Activated CD4-positive, alpha-beta T cell treated with anti-CD3 and anti-CD28 coated beads, Interleukin-2, amount 50 U/mL, for 48 hours (primary cell): ENCODE results near the gene RLF.
A peak's percentile ranks its signal among the peaks of the same experiment; 100 is the strongest.

ENCODE experiments used
- DNase-seq, 2 experiments: peaks; one replicate each; pipeline ENCODE4 v3.0.0-alpha.2; 2020

Gene RLF

GRCh38 chr1:40239626-40240025 is 78.4 kb downstream of the RLF start:
- DNase-seq: no peak

GRCh38 chr1:40240390-40240789 is 79.2 kb downstream of the RLF start:
- DNase-seq: no peak

DNA sequence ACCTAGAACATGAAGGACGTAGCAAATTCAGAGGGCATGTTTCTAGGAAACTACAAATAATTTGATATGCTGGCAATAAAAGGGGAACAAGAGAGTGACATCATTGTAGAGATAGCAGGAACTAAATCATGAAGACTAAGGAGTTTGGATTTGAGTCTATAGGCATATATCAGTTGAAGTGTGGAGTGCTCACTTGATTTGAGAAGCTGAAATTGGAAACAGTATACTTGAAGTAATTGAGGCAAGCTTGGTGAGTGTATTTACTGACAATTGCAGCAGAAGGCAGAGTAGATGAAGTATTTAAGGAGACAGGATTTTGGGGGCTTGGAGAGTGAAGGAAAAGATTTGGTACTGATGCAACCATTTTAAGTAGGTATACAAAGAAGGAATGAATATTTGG is 80.2 kb downstream of the RLF start:
- no peak for DNase-seq

DNA sequence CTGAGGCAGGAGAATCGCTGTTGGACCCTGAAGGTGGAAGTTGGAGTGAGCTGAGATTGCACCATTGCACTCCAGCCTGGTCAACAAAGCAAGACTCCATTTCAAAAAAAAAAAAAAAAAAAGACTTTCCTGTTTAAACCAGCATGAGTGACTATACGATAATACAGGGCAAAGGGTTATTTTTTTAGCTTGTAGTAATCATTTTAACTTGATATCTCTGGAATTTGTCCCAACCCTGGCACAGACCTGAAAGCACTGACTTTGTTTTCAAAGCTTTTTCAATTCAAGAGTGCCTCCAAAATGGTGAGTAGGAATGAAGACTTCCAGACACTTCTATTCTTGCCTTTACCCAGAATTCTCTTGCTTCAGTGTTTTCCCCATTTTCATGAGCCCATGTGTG is 82.2 kb downstream of the RLF start:
- DNase-seq: no peak

- no peak for DNase-seq
These were observed 83.1 kb downstream of the RLF start for GRCh38 chr1:40244138-40244744.

- no peak for DNase-seq
These were observed 84.5 kb downstream of the RLF start for GRCh38 chr1:40245686-40246085.

DNA sequence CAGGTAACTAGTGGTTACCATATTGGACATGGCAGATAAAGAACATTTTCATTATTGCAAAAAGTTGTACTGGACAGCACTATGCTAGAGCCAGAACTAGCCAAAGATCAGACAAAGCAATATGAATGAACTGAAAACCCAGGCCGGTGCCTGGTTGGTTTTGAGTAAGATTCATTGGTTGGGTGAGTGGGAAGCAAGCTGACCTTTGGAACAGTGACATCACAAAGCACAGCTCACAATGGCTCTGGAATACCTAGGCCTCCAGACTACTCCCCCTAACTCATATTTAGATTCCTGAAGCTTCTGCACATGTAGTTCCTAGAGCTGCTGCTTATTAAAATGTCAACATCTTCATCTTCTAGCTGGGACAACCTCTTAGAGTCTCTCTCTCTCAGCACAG is 86.5 kb downstream of the RLF start, which contains the start of gene TMCO2:
Gene TMCO2, plus strand, starts transcription at position 283 of the 400 bp plus-strand sequence. Its CDS starts 57 bp downstream, at position 340.
- DNase-seq: no peak

GRCh38 chr1:40248412-40248811 is 87.2 kb downstream of the RLF start:
- DNase-seq: no peak

DNA sequence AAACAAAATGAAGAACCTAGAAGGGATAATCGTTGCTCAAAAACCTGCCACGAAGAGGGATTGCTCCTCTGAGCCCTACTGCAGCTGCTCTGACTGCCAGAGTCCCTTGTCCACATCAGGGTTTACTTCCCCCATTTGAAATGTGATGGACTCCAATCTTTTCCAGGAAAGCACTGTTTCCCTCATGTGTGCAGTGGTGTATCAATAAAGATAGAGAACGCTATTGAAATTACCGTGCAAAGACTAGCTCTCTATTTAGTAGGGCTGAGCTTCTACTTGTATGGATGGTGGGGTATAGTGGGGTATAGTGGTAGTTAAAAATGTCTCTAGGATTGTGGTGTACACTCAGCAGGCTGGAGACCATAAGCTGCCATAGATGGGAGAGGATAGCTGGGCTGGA is 90.3 kb downstream of the RLF start:
- DNase-seq: no peak

GRCh38 chr1:40252601-40253000 is 91.4 kb downstream of the RLF start:
- DNase-seq: no peak

DNA sequence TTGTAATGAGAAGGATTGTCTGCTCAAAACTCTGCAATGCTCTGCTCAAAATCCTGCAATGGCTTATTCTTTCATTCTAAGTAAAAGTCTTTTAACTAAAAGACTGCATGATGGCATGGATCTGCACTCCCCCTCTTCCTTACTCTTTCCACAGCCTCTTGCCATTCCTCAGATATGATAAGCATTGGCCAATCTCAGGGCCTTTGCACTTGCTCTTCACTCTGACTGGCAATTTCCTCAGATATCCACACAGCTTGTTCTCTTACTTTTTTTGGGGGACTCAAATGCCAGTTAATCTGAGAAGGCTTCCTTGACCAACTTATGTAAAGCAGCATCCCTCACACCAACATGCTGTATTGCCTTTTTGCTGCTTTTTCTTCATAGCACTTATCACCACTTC is 94.0 kb downstream of the RLF start:
- DNase-seq: no peak

DNA sequence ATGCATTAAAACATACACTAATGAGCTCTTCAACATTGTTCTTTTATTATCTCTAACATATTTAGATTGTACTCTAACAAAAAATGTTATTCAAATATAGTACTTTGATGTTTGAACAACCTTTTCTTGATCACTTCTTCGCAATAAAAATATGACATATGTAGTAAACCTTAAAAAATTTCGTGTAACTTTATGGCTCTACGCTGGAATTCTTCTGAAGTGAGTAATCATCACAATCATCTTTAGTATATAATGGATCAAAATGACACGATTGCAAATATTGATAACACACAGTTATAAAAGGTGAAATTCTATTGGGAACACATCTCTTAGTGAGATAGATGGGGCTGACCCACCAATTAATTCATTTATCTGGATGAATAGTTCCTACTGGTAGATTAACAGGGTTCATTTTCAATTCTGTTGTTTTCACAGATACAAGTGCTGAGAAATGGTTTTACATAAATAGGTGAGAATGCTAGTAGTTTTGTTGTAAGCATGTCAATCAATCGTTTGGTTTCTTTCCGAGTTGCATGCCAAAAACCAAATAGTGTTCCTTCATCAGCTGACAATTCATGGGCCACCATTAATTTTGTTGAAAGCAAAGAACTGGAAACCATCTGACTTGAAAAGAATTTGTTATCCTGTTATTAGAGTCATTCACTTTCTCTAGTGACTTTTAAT is 95.4 kb downstream of the RLF start:
- no peak for DNase-seq

GRCh38 chr1:40257313-40257687 is 96.1 kb downstream of the RLF start:
- DNase-seq: no peak

DNA sequence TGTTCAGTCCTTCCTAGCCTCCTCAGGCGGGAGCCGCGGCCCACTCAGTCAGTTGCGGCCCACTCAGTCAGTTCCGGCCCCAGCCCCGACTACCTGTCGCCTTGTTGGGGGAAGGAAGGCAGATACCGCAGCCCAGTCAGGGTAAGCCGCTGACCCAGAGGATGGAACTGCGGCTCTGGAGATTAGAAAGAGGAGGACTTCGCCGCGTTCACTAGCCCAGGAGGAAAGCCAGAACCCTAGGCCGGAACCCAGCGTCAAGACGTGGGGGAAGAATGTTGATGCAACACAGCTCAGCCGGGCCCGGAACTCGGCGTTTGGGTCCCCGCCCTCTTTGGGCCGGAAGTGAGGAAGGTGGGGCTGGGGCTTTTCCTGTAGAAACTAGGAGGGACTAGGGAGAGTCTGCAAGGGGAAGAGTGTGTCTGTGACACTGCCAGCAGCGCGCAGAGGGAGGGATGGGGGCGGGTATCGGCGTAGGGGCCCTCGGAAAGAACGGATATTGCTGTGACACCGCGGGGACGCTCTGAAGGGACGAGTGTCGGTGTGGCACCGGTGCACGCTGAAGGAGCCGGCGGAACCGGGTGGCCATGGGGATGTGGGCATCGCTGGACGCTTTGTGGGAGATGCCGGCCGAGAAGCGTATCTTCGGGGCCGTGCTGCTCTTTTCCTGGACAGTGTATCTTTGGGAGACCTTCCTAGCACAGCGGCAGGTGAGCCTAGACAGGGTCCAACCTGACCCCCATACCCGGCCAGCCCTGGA is 96.7 kb downstream of the RLF start, which contains the start of gene ZMPSTE24:
Gene ZMPSTE24, plus strand, starts transcription at position 549 of the 757 bp plus-strand sequence. Its CDS starts 36 bp downstream, at position 585.
- DNase-seq: peak; percentile 95 to 96

- no peak for DNase-seq
These were observed 97.2 kb downstream of the RLF start for GRCh38 chr1:40258445-40258769.

DNA sequence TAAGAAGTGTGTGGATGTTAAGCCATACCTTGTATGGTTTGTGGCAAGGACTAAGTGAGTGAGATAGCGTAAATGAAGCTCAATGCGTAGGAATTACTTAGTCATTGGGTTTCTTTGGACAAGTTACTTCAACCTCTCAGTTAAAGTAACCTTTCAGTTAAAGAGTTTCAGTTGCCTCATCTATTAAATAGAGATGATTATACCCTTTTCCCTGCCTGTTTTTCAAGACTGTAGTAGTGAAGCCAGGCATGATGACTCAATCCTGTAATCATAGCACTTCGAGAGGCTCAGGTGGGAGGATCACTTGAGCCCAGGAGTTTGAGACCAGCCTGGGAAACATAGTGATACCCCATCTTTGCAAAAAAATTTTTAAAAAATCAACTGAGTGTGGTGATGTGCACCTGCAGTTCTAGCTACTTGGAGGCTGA is 103.2 kb downstream of the RLF start:
- peak; percentile 12 to 37 for DNase-seq

DNA sequence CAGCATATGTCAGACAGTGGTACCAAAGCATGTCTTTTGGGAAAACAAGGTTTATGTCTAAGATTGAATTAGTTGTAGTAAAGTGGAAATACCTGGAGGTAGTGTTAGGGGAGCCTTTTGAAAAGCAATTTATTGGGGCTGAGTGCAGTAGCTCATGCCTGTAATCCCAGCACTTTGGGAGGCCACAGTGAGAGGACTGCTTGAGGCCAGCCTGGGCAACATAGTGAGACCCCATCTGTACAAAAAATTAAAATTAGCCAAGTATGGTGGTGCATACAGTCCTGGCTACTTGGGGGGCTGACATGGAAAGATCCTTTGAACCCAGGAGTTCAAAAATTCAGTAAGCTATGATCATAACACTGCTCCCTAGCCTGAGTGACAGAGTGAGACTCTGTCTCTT is 104.1 kb downstream of the RLF start:
- no peak for DNase-seq

GRCh38 chr1:40265919-40266318 is 104.7 kb downstream of the RLF start:
- DNase-seq: no peak

- no peak for DNase-seq
These were observed 105.8 kb downstream of the RLF start for GRCh38 chr1:40266786-40267535.

GRCh38 chr1:40267767-40268187 is 106.6 kb downstream of the RLF start:
- DNase-seq: no peak

DNA sequence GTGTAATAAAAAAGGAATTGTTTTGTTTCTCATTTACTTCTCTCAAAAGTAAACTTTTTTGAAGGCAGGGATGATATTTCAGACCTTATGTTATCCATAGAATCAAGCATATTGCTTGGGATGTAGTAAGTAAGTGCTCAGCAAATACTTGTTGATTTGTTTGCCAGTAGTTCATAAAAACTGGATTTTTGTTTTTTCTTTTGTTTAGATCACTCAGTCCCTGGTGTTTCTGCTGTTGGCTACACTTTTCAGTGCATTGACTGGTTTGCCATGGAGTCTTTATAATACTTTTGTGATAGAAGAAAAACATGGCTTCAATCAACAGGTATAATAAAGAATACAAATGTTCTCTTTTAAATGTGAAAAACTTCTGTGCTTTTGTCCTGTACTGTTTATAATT is 107.0 kb downstream of the RLF start:
- DNase-seq: no peak

DNA sequence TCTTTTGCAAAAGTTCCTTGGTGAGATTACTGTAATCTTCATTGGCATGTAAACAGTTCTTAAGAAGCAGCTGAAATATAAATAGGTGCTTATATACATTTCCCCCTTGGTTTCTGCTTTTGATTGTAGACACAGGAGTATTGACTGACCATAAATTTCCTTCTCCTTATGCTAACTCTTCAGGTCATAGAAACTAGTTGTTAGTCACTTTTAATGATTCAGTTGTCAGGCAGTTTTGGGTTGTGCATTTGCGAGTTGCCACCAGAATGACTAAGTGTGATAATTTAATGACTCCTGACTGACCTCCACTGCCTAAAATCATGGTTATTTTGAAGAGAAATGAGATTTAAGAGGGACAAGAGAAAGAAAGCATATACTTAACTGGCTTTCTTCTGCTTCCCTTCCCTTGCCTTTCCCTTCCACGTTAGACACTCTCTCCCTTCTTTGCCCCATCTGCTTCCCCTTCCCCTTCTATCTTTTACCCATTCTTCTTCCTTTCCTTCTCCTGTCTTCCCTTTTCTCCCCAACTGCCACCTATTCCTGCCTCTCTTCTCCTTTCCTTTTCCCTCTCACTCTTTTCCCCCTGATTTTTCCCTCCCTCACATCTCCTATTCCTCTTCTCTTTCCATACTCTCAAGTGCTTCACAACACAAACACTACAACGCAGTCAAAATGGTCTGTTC is 109.1 kb downstream of the RLF start:
- peak in 1 of 2 experiments; percentile 13 for DNase-seq
